CD4-positive, alpha-beta T cell treated with Interferon gamma for 1 hour (primary cell): ENCODE results near the gene PIK3R1.
"Not testable (repeated sequence)": the region's sequence is repeated elsewhere in the genome, so short reads cannot be mapped to it uniquely, and the experiment has no call there.

Experiments used
- DNase-seq: peaks from one replicate; pipeline ENCODE4 v3.0.0-alpha.2; 2020

Gene PIK3R1

GRCh38 chr5:68194386-68194785, 21.2 kb upstream of the PIK3R1 start:
- no peak for DNase-seq

GRCh38 chr5:68195137-68195536, 20.4 kb upstream of the PIK3R1 start:
- DNase-seq: no peak

GRCh38 chr5:68196876-68197275, 18.7 kb upstream of the PIK3R1 start:
- DNase-seq: peak; percentile 68

- no peak for DNase-seq
Measured at GRCh38 chr5:68200288-68200687, 15.3 kb upstream of the PIK3R1 start.

GRCh38 chr5:68210654-68211053, 4.9 kb upstream of the PIK3R1 start:
- not testable (repeated sequence) for DNase-seq

- no peak for DNase-seq
Measured at GRCh38 chr5:68214482-68215207, 911 bp upstream of the PIK3R1 start.

GRCh38 chr5:68215898-68216244, 315 bp downstream of the PIK3R1 start:
- DNase-seq: no peak

- peak; percentile 48 for DNase-seq
Measured at GRCh38 chr5:68216245-68217046, 890 bp downstream of the PIK3R1 start.

- no peak for DNase-seq
Measured at GRCh38 chr5:68217047-68217355, 1.4 kb downstream of the PIK3R1 start.

- no peak for DNase-seq
Measured at GRCh38 chr5:68217528-68217927, 2.0 kb downstream of the PIK3R1 start.

GRCh38 chr5:68219161-68219816, 3.7 kb downstream of the PIK3R1 start:
- DNase-seq: no peak

GRCh38 chr5:68220260-68220659, 4.7 kb downstream of the PIK3R1 start:
- no peak for DNase-seq

GRCh38 chr5:68220914-68221313, 5.4 kb downstream of the PIK3R1 start:
- DNase-seq: no peak

- no peak for DNase-seq
Measured at GRCh38 chr5:68221488-68221887, 5.9 kb downstream of the PIK3R1 start.

GRCh38 chr5:68222310-68222709, 6.8 kb downstream of the PIK3R1 start:
- DNase-seq: no peak

GRCh38 chr5:68222824-68223354, 7.3 kb downstream of the PIK3R1 start:
- no peak for DNase-seq

GRCh38 chr5:68223904-68224303, 8.3 kb downstream of the PIK3R1 start:
- DNase-seq: no peak

- no peak for DNase-seq
Measured at GRCh38 chr5:68224509-68225187, 9.1 kb downstream of the PIK3R1 start.

- peak; percentile 22 for DNase-seq
Measured at GRCh38 chr5:68225188-68225910, 9.8 kb downstream of the PIK3R1 start.

- no peak for DNase-seq
Measured at GRCh38 chr5:68225911-68226545, 10.5 kb downstream of the PIK3R1 start.

- no peak for DNase-seq
Measured at GRCh38 chr5:68226546-68227073, 11.1 kb downstream of the PIK3R1 start.
